ENCODE data around the gene SORCS2. TPM values are rescaled to one million over a fixed set of nuclear protein-coding genes. Genes with fewer than 3 reads are reported as not detected.

SORCS2 gene
- polyA plus RNA-seq, 1 of the 3 experiments (the other 2 are of a cell fraction), result 1.6 TPM

DNA sequence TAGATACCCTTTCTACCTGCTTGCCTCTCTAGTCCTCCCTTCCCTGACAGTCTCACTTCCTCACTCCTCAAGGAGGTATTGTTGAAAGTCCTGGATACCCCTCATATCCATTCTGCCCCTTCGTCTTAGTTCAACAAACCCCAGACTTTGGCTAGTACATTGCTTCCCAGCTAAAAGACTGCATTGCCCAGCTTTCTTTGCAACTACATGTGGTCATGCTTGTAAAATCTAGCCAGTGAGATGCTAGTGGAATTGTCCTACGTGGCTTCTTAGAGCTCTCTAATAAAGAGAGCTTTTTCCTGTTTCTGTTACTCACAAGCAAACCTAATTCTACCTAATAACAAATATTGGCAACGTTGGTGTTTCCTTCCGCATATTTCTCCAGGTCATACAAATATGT is 480.3 kb downstream of the SORCS2 start:
- CTCF ChIA-PET, result no interaction called here
- POLR2A ChIA-PET, result no interaction called here

DNA sequence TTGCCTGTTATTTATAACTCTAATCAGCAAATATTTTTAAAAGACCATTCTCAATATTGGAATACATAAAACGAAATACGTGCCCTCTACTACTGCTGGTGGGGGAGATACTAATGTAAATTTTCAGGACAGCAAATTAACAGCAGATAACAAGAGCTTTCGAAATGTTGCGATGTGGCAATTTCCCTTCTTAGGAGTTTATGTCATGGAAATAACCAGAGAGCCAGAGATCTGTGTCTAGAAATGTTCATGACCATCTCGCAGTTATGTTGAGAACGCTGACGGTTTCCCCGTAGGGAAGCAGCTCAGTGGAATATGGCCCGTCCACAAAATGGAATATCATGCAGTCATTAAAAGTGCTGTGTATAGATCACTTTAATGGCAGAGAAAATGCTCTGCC is 480.8 kb downstream of the SORCS2 start:
- WGBS (ENCODE audit: low lambda C conversion rate), result 81% methylated on average over 9 of the region's 9 CpGs
- H3K4me2 ChIP-seq, result no peak overlapping the region
- H3F3A ChIP-seq (replicated peaks; ENCODE audit: insufficient read depth), result no peaks in the 10 kb centered on the region

More for the DNA sequence above, 480.3 kb downstream of the SORCS2 start:
- H3K36me3 ChIP-seq (replicated peaks in 1 of 2; ENCODE audit: control insufficient read depth in 1 of 2, insufficient read depth in 2 of 2, low read length in 1 of 2), result no peaks in the 10 kb centered on the region
- no peaks in the 10 kb centered on the region for H3K27me3 ChIP-seq (ENCODE audit: insufficient read depth)
- no peak overlapping the region for H2AFZ ChIP-seq (ENCODE audit: low read depth)
- H3K9me2 ChIP-seq, result no peaks in the 10 kb centered on the region
- no peak overlapping the region for H3K4me2 ChIP-seq
- no peak for TF ChIP-seq GABPA (IDR thresholded peaks at IDR 0.05; ENCODE audit: low read depth)
- TF ChIP-seq EP300 (IDR thresholded peaks at IDR 0.05; ENCODE audit: borderline replicate concordance in 1 of 2, low read depth in 1 of 2, low read length in 1 of 2), result no peak
- no peak for TF ChIP-seq SMC3 (IDR thresholded peaks at IDR 0.05; ENCODE audit: low read depth, low read length)
- TF ChIP-seq, protein P1, sequence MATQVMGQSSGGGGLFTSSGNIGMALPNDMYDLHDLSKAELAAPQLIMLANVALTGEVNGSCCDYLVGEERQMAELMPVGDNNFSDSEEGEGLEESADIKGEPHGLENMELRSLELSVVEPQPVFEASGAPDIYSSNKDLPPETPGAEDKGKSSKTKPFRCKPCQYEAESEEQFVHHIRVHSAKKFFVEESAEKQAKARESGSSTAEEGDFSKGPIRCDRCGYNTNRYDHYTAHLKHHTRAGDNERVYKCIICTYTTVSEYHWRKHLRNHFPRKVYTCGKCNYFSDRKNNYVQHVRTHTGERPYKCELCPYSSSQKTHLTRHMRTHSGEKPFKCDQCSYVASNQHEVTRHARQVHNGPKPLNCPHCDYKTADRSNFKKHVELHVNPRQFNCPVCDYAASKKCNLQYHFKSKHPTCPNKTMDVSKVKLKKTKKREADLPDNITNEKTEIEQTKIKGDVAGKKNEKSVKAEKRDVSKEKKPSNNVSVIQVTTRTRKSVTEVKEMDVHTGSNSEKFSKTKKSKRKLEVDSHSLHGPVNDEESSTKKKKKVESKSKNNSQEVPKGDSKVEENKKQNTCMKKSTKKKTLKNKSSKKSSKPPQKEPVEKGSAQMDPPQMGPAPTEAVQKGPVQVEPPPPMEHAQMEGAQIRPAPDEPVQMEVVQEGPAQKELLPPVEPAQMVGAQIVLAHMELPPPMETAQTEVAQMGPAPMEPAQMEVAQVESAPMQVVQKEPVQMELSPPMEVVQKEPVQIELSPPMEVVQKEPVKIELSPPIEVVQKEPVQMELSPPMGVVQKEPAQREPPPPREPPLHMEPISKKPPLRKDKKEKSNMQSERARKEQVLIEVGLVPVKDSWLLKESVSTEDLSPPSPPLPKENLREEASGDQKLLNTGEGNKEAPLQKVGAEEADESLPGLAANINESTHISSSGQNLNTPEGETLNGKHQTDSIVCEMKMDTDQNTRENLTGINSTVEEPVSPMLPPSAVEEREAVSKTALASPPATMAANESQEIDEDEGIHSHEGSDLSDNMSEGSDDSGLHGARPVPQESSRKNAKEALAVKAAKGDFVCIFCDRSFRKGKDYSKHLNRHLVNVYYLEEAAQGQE (IDR thresholded peaks at IDR 0.05; ENCODE audit: low read depth, low read length), result no peak
- no peak for TF ChIP-seq CHD2 (IDR thresholded peaks at IDR 0.05; ENCODE audit: low read length, partially characterized antibody)
- TF ChIP-seq FOSL2 (IDR thresholded peaks at IDR 0.05; ENCODE audit: borderline replicate concordance, low read depth), result no peak
- no peak for TF ChIP-seq YY1 (IDR thresholded peaks at IDR 0.05; ENCODE audit: low read depth)
- no peak for TF ChIP-seq TAF1 (IDR thresholded peaks at IDR 0.05; ENCODE audit: borderline replicate concordance, low read depth, low read length)
- TF ChIP-seq, protein P2, sequence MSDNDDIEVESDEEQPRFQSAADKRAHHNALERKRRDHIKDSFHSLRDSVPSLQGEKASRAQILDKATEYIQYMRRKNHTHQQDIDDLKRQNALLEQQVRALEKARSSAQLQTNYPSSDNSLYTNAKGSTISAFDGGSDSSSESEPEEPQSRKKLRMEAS (IDR thresholded peaks at IDR 0.05; ENCODE audit: low read depth), result no peak
- TF ChIP-seq NFIC (IDR thresholded peaks at IDR 0.05; ENCODE audit: borderline replicate concordance), result no peak
- H3K4me1 ChIP-seq (ENCODE audit: control insufficient read depth in 1 of 2, insufficient read depth in 2 of 2, low read depth in 1 of 2, low read length in 1 of 2), result peaks cover 0 to 8% of the 10 kb centered on the region in 2 experiments; a peak in 1 of 4 replicates
- no peaks in the 10 kb centered on the region for H3K9me3 ChIP-seq
- no peaks in the 10 kb centered on the region for H3F3A ChIP-seq (replicated peaks; ENCODE audit: insufficient read depth)
- no peaks in the 10 kb centered on the region for H4K20me1 ChIP-seq (ENCODE audit: insufficient read depth)
- H3K4me3 ChIP-seq (ENCODE audit: low read depth in 2 of 2, low read length in 1 of 2), result no peak overlapping the region
- WGBS (ENCODE audit: low lambda C conversion rate), result 58% methylated on average over 4 of the region's 4 CpGs
- H3K79me2 ChIP-seq (ENCODE audit: insufficient read depth), result no peaks in the 10 kb centered on the region
- H3K9ac ChIP-seq, result no peak overlapping the region
- H3K27ac ChIP-seq (ENCODE audit: low read depth in 2 of 2, low read length in 1 of 2), result no peak overlapping the region
- DNase-seq, result no peak

More for the DNA sequence above, 480.8 kb downstream of the SORCS2 start:
- Histone ChIP-seq H3K36me3 (replicated peaks in 1 of 2; ENCODE audit: control insufficient read depth in 1 of 2, insufficient read depth in 2 of 2, low read length in 1 of 2) (no peaks in the 10 kb centered on the region), H3K9me3 (no peaks in the 10 kb centered on the region), H3K9me2 (no peaks in the 10 kb centered on the region), H3K4me3 (ENCODE audit: low read depth in 2 of 2, low read length in 1 of 2) (no peak overlapping the region), H2AFZ (ENCODE audit: low read depth) (no peak overlapping the region), H4K20me1 (ENCODE audit: insufficient read depth) (no peaks in the 10 kb centered on the region), H3K27ac (ENCODE audit: low read depth in 2 of 2, low read length in 1 of 2) (no peak overlapping the region), H3K79me2 (ENCODE audit: insufficient read depth) (no peaks in the 10 kb centered on the region), H3K9ac (no peak overlapping the region), H3K27me3 (ENCODE audit: insufficient read depth) (no peaks in the 10 kb centered on the region), H3K4me1 (ENCODE audit: control insufficient read depth in 1 of 2, insufficient read depth in 2 of 2, low read depth in 1 of 2, low read length in 1 of 2) (peaks cover 0 to 11% of the 10 kb centered on the region in 2 experiments; a peak in 1 of 4 replicates)
- no peak for DNase-seq
- TF ChIP-seq SMC3 (IDR thresholded peaks at IDR 0.05; ENCODE audit: low read depth, low read length) (no peak), ELF1 (IDR thresholded peaks at IDR 0.05) (no peak), MEF2A (IDR thresholded peaks at IDR 0.05; ENCODE audit: borderline replicate concordance, low read depth) (no peak)
- ChIA-PET POLR2A (no interaction called here), CTCF (no interaction called here)

All from SK-N-SH (cell line).